Keratinocyte (primary cell): ENCODE data around the gene INHA. TPM values are rescaled to one million over a fixed set of nuclear protein-coding genes. Genes with fewer than 3 reads are reported as not detected.

ENCODE experiments used
- DNase-seq: peaks from one replicate; pipeline ENCODE4 v3.0.0-alpha.2; 2011; ENCODE audit warnings: low read depth, missing footprints, low spot score
- FAIRE-seq: peaks from 2 replicates; lab custom pipeline; 2011; peaks lifted over from hg19 to GRCh38; lab: Jason Lieb, UNC
- H2AFZ ChIP-seq: 2 replicates; pipeline ENCODE4 v1.6.0; 2012; ENCODE audit warnings: low read length, control low read depth, inconsistent platforms; ENCODE audit not compliant: control insufficient read depth
- H3K27ac ChIP-seq: 2 replicates; pipeline ENCODE4 v1.5.1; 2011; ENCODE audit warnings: low read length; ENCODE audit not compliant: control insufficient read depth, insufficient read depth
- H3K27me3 ChIP-seq: 3 replicates; pipeline ENCODE4 v1.6.0; 2011; ENCODE audit warnings: low read length; ENCODE audit not compliant: control insufficient read depth, insufficient read depth; ENCODE audit errors: extremely low read depth
- H3K36me3 ChIP-seq, 2 experiments: 2 replicates in 1 of 2; 3 replicates in 1 of 2; pipeline ENCODE4 v1.5.1; 2011; ENCODE audit warnings: low read length in 2 of 2, mild to moderate bottlenecking in 1 of 2; ENCODE audit not compliant: control insufficient read depth in 2 of 2, insufficient read depth in 2 of 2; ENCODE audit errors: extremely low read depth in 1 of 2
- H3K4me1 ChIP-seq: 3 replicates; pipeline ENCODE4 v1.5.1; 2011; ENCODE audit warnings: low read length; ENCODE audit not compliant: control insufficient read depth, insufficient read depth; ENCODE audit errors: extremely low read depth
- H3K4me2 ChIP-seq: 3 replicates; pipeline ENCODE4 v1.6.0; 2011; ENCODE audit warnings: low read depth, low read length; ENCODE audit not compliant: control insufficient read depth, insufficient read depth; ENCODE audit errors: extremely low read depth
- H3K4me3 ChIP-seq, 3 experiments: fragments of 200-600 bp in 1 of 3; sonication (generic) in 1 of 3; 2 replicates in 2 of 3; 3 replicates in 1 of 3; pipeline ENCODE4 v1.5.1; 2011 to 2016; ENCODE audit warnings: low read length in 3 of 3, mild to moderate bottlenecking in 3 of 3, control low read depth in 2 of 3, inconsistent platforms in 1 of 3, low read depth in 1 of 3, mixed read lengths in 1 of 3, mixed run types in 1 of 3, moderate library complexity in 1 of 3; ENCODE audit not compliant: control insufficient read depth in 2 of 3, insufficient read depth in 2 of 3; ENCODE audit errors: extremely low read depth in 1 of 3
- H3K79me2 ChIP-seq: 2 replicates; pipeline ENCODE4 v1.6.0; 2012; ENCODE audit warnings: low read length; ENCODE audit not compliant: control insufficient read depth, insufficient read depth
- H3K9ac ChIP-seq: 3 replicates; pipeline ENCODE4 v1.6.0; 2011; ENCODE audit warnings: low read length; ENCODE audit not compliant: control insufficient read depth, insufficient read depth; ENCODE audit errors: extremely low read depth
- H3K9me1 ChIP-seq: 3 replicates; pipeline ENCODE4 v1.6.0; 2011; ENCODE audit warnings: low read length; ENCODE audit not compliant: control insufficient read depth, insufficient read depth; ENCODE audit errors: extremely low read depth
- H3K9me3 ChIP-seq: 2 replicates; pipeline ENCODE4 v1.5.1; 2012; ENCODE audit warnings: low read depth, low read length; ENCODE audit not compliant: control insufficient read depth
- H4K20me1 ChIP-seq: 3 replicates; pipeline ENCODE4 v1.6.0; 2011; ENCODE audit warnings: low read length; ENCODE audit not compliant: control insufficient read depth, insufficient read depth; ENCODE audit errors: extremely low read depth
- EZH2 ChIP-seq: IDR thresholded peaks from one replicate; pipeline ENCODE4 v1.6.1; 2012; ENCODE audit warnings: inconsistent platforms, mild to moderate bottlenecking, low read length, moderate library complexity
- dilution Hi-C: fragments of 300-500 bp; cut with MboI; formaldehyde crosslinking; loops from one replicate; pipeline ENCODE4 v1.7.0; 2020; ENCODE audit warnings: low sequenced_read_pairs; ENCODE audit not compliant: extremely low pct_ligation_motif_present
- polyA plus RNA-seq, 5 experiments: library from polyadenylated mRNA; depleted of rRNA in 3 of 5; stranded (reverse) in 3 of 5; stranded (forward) in 1 of 5; unstranded in 1 of 5; fragments of >200 nt; gene quantifications; 1 replicate in 1 of 5; 2 replicates in 3 of 5; 3 replicates in 1 of 5; pipeline versions ENCODE4 v1.2.1 to v1.2.3, GENCODE V29; 2011 to 2012; ENCODE audit warnings: missing spikeins in 2 of 5, low read depth in 1 of 5, low replicate concordance in 1 of 5
- TF ChIP-seq, protein P1 (sequence below), 3 experiments: IDR thresholded peaks in 1 of 3; conservative IDR thresholded peaks in 1 of 3; optimal IDR thresholded peaks in 1 of 3; 2 replicates in 2 of 3; 3 replicates in 1 of 3; pipeline versions ENCODE3 to v1.5.1; 2011; ENCODE audit warnings: low read length in 3 of 3, mild to moderate bottlenecking in 3 of 3, moderate library complexity in 2 of 3, control low read depth in 1 of 3, inconsistent platforms in 1 of 3; ENCODE audit not compliant: insufficient read depth in 2 of 3; ENCODE audit errors: extremely low read depth in 1 of 3

INHA gene
- polyA plus RNA-seq, 1 donor (not counting 4 experiments of a cell fraction or from before 2014, with no cell fraction given) = 0.18 TPM

DNA sequence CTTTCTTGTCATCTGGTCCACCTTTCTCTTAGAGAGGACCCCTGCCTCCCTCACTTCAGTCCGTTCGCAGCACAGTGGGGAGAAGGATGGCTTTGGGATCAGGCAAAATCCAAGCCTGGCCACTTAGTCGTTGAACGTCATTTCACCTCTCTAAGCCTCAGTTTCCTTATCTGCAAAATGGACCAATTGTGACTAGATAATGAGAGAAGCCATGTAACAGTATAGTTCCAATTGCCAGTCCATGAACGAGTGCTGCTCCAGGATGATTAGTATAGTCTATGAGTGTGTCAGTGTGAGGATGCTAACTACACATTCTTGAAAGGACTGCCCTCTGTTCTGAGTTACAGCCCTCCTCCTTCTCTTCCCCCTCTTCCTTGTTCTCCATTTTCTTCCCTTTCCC, 1.1 kb downstream of the INHA start:
- Histone ChIP-seq H3K9me3 (no peaks in the 10 kb centered on the region), H3K4me1 (peaks cover 8% of the 10 kb centered on the region), H3K9me1 (no peaks in the 10 kb centered on the region), H3K36me3 (no peaks in the 10 kb centered on the region), H3K27ac (no peak overlapping the region), H3K4me3 (no peak overlapping the region), H3K79me2 (no peaks in the 10 kb centered on the region), H2AFZ (no peak overlapping the region), H3K4me2 (no peak overlapping the region), H4K20me1 (no peaks in the 10 kb centered on the region), H3K27me3 (peaks cover 6% of the 10 kb centered on the region), H3K9ac (no peak overlapping the region)
- dilution Hi-C loops = no loop called here
- DNase-seq = no peak
- peak; percentile 13 for FAIRE-seq
- no peak for TF ChIP-seq EZH2
- TF ChIP-seq, protein P1, sequence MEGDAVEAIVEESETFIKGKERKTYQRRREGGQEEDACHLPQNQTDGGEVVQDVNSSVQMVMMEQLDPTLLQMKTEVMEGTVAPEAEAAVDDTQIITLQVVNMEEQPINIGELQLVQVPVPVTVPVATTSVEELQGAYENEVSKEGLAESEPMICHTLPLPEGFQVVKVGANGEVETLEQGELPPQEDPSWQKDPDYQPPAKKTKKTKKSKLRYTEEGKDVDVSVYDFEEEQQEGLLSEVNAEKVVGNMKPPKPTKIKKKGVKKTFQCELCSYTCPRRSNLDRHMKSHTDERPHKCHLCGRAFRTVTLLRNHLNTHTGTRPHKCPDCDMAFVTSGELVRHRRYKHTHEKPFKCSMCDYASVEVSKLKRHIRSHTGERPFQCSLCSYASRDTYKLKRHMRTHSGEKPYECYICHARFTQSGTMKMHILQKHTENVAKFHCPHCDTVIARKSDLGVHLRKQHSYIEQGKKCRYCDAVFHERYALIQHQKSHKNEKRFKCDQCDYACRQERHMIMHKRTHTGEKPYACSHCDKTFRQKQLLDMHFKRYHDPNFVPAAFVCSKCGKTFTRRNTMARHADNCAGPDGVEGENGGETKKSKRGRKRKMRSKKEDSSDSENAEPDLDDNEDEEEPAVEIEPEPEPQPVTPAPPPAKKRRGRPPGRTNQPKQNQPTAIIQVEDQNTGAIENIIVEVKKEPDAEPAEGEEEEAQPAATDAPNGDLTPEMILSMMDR (optimal IDR thresholded peaks at IDR 0.05 in 1 of 3, IDR thresholded peaks at IDR 0.05 in 1 of 3, conservative IDR thresholded peaks at IDR 0.05 in 1 of 3; ENCODE audit: extremely low read depth in 1 of 3, insufficient read depth in 2 of 3, low read length in 3 of 3) = no peak

DNA sequence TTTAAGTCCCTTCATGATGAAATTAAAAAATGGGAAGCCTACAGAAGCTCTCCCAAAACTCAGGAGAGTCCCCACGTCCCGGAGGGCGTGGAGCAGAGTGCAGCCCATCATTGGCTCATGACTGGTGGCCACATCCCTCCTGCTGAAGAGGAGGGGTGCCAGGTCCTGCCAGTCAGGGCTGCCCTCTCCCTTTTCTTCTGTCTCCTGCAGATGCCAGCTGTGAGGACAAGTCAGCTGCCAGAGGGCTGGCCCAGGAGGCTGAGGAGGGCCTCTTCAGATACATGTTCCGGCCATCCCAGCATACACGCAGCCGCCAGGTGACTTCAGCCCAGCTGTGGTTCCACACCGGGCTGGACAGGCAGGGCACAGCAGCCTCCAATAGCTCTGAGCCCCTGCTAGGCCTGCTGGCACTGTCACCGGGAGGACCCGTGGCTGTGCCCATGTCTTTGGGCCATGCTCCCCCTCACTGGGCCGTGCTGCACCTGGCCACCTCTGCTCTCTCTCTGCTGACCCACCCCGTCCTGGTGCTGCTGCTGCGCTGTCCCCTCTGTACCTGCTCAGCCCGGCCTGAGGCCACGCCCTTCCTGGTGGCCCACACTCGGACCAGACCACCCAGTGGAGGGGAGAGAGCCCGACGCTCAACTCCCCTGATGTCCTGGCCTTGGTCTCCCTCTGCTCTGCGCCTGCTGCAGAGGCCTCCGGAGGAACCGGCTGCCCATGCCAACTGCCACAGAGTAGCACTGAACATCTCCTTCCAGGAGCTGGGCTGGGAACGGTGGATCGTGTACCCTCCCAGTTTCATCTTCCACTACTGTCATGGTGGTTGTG, 2.6 kb downstream of the INHA start:
- TF ChIP-seq EZH2 = no peak
- TF ChIP-seq, protein P1 (optimal IDR thresholded peaks at IDR 0.05 in 1 of 3, IDR thresholded peaks at IDR 0.05 in 1 of 3, conservative IDR thresholded peaks at IDR 0.05 in 1 of 3; ENCODE audit: extremely low read depth in 1 of 3, insufficient read depth in 2 of 3, low read length in 3 of 3) = no peak
- H3K27me3 ChIP-seq = peaks cover 6% of the 10 kb centered on the region
- no peak for DNase-seq
- no peaks in the 10 kb centered on the region for H3K79me2 ChIP-seq
- H3K9me1 ChIP-seq = no peaks in the 10 kb centered on the region
- no peak overlapping the region for H2AFZ ChIP-seq
- no peaks in the 10 kb centered on the region for H3K9me3 ChIP-seq
- FAIRE-seq = no peak
- dilution Hi-C loops = no loop called here
- no peaks in the 10 kb centered on the region for H3K36me3 ChIP-seq
- H4K20me1 ChIP-seq = no peaks in the 10 kb centered on the region
- no peak overlapping the region for H3K9ac ChIP-seq
- H3K4me2 ChIP-seq = no peak overlapping the region
- no peak overlapping the region for H3K4me3 ChIP-seq
- H3K27ac ChIP-seq = no peak overlapping the region
- peaks cover 8% of the 10 kb centered on the region for H3K4me1 ChIP-seq
